Measurements from ENCODE around the gene FGGY. TPM values are rescaled to one million over a fixed set of nuclear protein-coding genes. Genes with fewer than 3 reads are reported as not detected.

The FGGY gene
- total and polyA plus RNA-seq, 2 donors (not counting 3 experiments of a cell fraction or from before 2014, with no cell fraction given), result 5.6 to 6.4 TPM

DNA sequence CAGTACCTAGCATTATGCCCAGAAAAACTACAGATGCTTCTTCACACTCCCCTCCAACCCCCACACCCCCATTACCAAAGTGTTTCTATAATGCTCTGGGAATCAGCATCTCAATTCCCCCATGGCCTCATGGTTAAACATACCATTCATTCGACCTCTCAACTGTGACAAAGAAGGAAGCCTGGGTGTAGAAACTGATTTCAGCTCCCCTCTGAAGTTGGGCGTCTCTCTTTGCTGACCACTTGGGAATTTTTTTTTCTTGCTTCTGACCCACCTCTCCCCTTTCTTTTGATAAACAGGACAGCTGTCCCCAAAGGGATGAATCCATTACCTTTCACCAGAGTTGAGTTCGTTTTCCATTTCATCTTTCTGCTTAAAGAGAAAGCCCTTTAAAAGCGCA lies 401.5 kb downstream of the FGGY start:
- Histone ChIP-seq H3K9me1 (replicated peaks; ENCODE audit: control insufficient read depth, extremely low read depth, insufficient read depth, low read length) (no peaks in the 10 kb centered on the region), H3K4me1 (ENCODE audit: control insufficient read depth, extremely low read depth, insufficient read depth, low read length) (peaks cover under 1% of the 10 kb centered on the region), H4K20me1 (replicated peaks; ENCODE audit: control insufficient read depth, extremely low read depth, insufficient read depth, low read length) (no peaks in the 10 kb centered on the region), H3K4me3 (replicated peaks in 1 of 3; ENCODE audit: insufficient read depth in 1 of 3, low read depth in 1 of 3, low read length in 3 of 3) (no peak overlapping the region), H3K27me3 (ENCODE audit: control insufficient read depth in 2 of 2, insufficient read depth in 2 of 2, low read length in 2 of 2) (no peaks in the 10 kb centered on the region), H3K36me3 (ENCODE audit: control insufficient read depth in 2 of 2, extremely low read depth in 1 of 2, insufficient read depth in 2 of 2, low read length in 2 of 2) (no peaks in the 10 kb centered on the region), H3K9ac (replicated peaks; ENCODE audit: extremely low read depth, insufficient read depth, low read length) (no peak overlapping the region), H3K4me2 (ENCODE audit: insufficient read depth, low read length) (no peak overlapping the region), H3K27ac (ENCODE audit: insufficient read depth, low read depth, low read length) (no peak overlapping the region), H3K79me2 (ENCODE audit: control insufficient read depth, insufficient read depth, low read length) (no peaks in the 10 kb centered on the region), H3K9me3 (replicated peaks; ENCODE audit: control insufficient read depth, insufficient read depth, low read length) (no peaks in the 10 kb centered on the region), H2AFZ (ENCODE audit: low read depth, low read length) (no peak overlapping the region)
- TF ChIP-seq, protein P1, sequence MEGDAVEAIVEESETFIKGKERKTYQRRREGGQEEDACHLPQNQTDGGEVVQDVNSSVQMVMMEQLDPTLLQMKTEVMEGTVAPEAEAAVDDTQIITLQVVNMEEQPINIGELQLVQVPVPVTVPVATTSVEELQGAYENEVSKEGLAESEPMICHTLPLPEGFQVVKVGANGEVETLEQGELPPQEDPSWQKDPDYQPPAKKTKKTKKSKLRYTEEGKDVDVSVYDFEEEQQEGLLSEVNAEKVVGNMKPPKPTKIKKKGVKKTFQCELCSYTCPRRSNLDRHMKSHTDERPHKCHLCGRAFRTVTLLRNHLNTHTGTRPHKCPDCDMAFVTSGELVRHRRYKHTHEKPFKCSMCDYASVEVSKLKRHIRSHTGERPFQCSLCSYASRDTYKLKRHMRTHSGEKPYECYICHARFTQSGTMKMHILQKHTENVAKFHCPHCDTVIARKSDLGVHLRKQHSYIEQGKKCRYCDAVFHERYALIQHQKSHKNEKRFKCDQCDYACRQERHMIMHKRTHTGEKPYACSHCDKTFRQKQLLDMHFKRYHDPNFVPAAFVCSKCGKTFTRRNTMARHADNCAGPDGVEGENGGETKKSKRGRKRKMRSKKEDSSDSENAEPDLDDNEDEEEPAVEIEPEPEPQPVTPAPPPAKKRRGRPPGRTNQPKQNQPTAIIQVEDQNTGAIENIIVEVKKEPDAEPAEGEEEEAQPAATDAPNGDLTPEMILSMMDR (IDR thresholded peaks at IDR 0.05; ENCODE audit: extremely low read depth in 1 of 2, insufficient read depth in 1 of 2, low read depth in 1 of 2, low read length in 2 of 2), result no peak
- TF ChIP-seq GATA2 (IDR thresholded peaks at IDR 0.05; ENCODE audit: insufficient read depth, insufficient read length, low read depth, low read length) (no peak), MYC (IDR thresholded peaks at IDR 0.05; ENCODE audit: low read depth, low read length) (no peak), FOS (IDR thresholded peaks at IDR 0.05; ENCODE audit: borderline replicate concordance, insufficient read depth, low read length) (no peak), POLR2A (IDR thresholded peaks at IDR 0.05; ENCODE audit: low read depth, low read length) (no peak), POLR2AphosphoS5 (IDR thresholded peaks at IDR 0.05; ENCODE audit: insufficient read depth, low read depth, low read length) (no peak), EZH2 (IDR thresholded peaks at IDR 0.05; ENCODE audit: borderline replicate concordance, low read depth, low read length, severe bottlenecking) (no peak)
- TF ChIP-seq, protein P2, sequence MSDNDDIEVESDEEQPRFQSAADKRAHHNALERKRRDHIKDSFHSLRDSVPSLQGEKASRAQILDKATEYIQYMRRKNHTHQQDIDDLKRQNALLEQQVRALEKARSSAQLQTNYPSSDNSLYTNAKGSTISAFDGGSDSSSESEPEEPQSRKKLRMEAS (IDR thresholded peaks at IDR 0.05; ENCODE audit: insufficient read depth, insufficient read length), result no peak
- intact Hi-C loops (cut with micrococcal nuclease) (loop anchor here (2.0 to 5.0 kb wide), 4 partner anchors 102 to 1181 kb away; no protein-coding TSS in a partner anchor), dilution Hi-C loops (cut with MboI; ENCODE audit: extremely low pct_ligation_motif_present, low sequenced_read_pairs) (no loop called here)
- DNase-seq (ENCODE audit: low read depth, low spot score), result no peak
- no peak for FAIRE-seq
- no TSS peak for BruUV-seq (replicated peaks)
- CTCF ChIA-PET, result interaction anchor here (0.6 to 3.3 kb wide), 48 partner anchors 9 to 971 kb away, joined by 3 to 29 read pairs (median 5); partner anchors contain the start of genes FGGY and JUN
- POLR2A ChIA-PET, result interaction anchor here (1.2 kb wide), 1 partner anchor 61 kb away, joined by 3 read pairs; no protein-coding TSS in a partner anchor

Data from endothelial cell of umbilical vein (primary cell).